Measurements from ENCODE around the gene SLC9A7. TPM values are rescaled to one million over a fixed set of nuclear protein-coding genes. Genes with fewer than 3 reads are reported as not detected.

The SLC9A7 gene
- total RNA-seq, 4 donors from 2014 or later = 0.82 to 29.2 (median 2.3) TPM

- intact Hi-C loops (cut with DNase I; ENCODE audit: low total_unique reads) (no loop called here), in situ Hi-C loops (cut with MboI; ENCODE audit: low pct_ligation_motif_present in 1 of 4, low pct_unique_long_range_greater_than_20kb in 1 of 4, low sequenced_read_pairs in 3 of 4) (no loop called here)
- WGBS, 2 donors (ENCODE audit: low coverage in 1 of 2) = 65% methylated on average over 1 of the region's 1 CpG; no CpG with 5 or more reads in 1 of the 2 donors
- Histone ChIP-seq H3K4me1 (no peaks in the 10 kb centered on the region), H3K36me3 (no peaks in the 10 kb centered on the region), H3K4me3 (no peak overlapping the region), H3K27ac (no peak overlapping the region), H3K9me3 (no peaks in the 10 kb centered on the region), H3K27me3 (no peaks in the 10 kb centered on the region)
- DNase-seq = no peak
- TF ChIP-seq POLR2AphosphoS5 (IDR thresholded peaks at IDR 0.05) (no peak), CTCF (IDR thresholded peaks at IDR 0.05) (no peak), POLR2A (IDR thresholded peaks at IDR 0.05) (no peak), EP300 (IDR thresholded peaks at IDR 0.05; ENCODE audit: low read depth) (no peak)
Measured at GRCh38 chrX:46715997-46716396, 42.9 kb downstream of the SLC9A7 start.

GRCh38 chrX:46715530-46715929 lies 43.4 kb downstream of the SLC9A7 start:
- intact Hi-C loops (cut with DNase I; ENCODE audit: low total_unique reads) (no loop called here), in situ Hi-C loops (cut with MboI; ENCODE audit: low pct_ligation_motif_present in 1 of 4, low pct_unique_long_range_greater_than_20kb in 1 of 4, low sequenced_read_pairs in 3 of 4) (no loop called here)
- no peak overlapping the region for H3K4me3 ChIP-seq
- no peaks in the 10 kb centered on the region for H3K27me3 ChIP-seq
- H3K27ac ChIP-seq = no peak overlapping the region
- H3K36me3 ChIP-seq = no peaks in the 10 kb centered on the region
- WGBS, 2 donors (ENCODE audit: low coverage in 1 of 2) = 69 to 80% methylated on average over 3 to 5 of the region's 5 CpGs
- no peak for DNase-seq
- no peaks in the 10 kb centered on the region for H3K4me1 ChIP-seq
- TF ChIP-seq CTCF (IDR thresholded peaks at IDR 0.05) = no peak
- no peak for TF ChIP-seq POLR2A (IDR thresholded peaks at IDR 0.05)
- TF ChIP-seq EP300 (IDR thresholded peaks at IDR 0.05; ENCODE audit: low read depth) = no peak
- TF ChIP-seq POLR2AphosphoS5 (IDR thresholded peaks at IDR 0.05) = no peak
- no peaks in the 10 kb centered on the region for H3K9me3 ChIP-seq

- H3K4me3 ChIP-seq = no peak overlapping the region
- no peak overlapping the region for H3K27ac ChIP-seq
- 58% methylated on average over 5 of the region's 5 CpGs; no CpG with 5 or more reads in 1 of the 2 donors for WGBS, 2 donors (ENCODE audit: low coverage in 1 of 2)
- no peaks in the 10 kb centered on the region for H3K4me1 ChIP-seq
- H3K36me3 ChIP-seq = no peaks in the 10 kb centered on the region
- in situ Hi-C loops (cut with MboI; ENCODE audit: low pct_ligation_motif_present in 1 of 4, low pct_unique_long_range_greater_than_20kb in 1 of 4, low sequenced_read_pairs in 3 of 4) = no loop called here
- TF ChIP-seq POLR2A (IDR thresholded peaks at IDR 0.05) = no peak
- TF ChIP-seq CTCF (IDR thresholded peaks at IDR 0.05) = no peak
- TF ChIP-seq EP300 (IDR thresholded peaks at IDR 0.05; ENCODE audit: low read depth) = no peak
- no peak for TF ChIP-seq POLR2AphosphoS5 (IDR thresholded peaks at IDR 0.05)
- no peak for DNase-seq
- intact Hi-C loops (cut with DNase I; ENCODE audit: low total_unique reads) = no loop called here
- no peaks in the 10 kb centered on the region for H3K9me3 ChIP-seq
- H3K27me3 ChIP-seq = no peaks in the 10 kb centered on the region
Measured at GRCh38 chrX:46713672-46714490, 45.0 kb downstream of the SLC9A7 start.

GRCh38 chrX:46712764-46713163 lies 46.2 kb downstream of the SLC9A7 start:
- no peaks in the 10 kb centered on the region for H3K36me3 ChIP-seq
- WGBS, 2 donors (ENCODE audit: low coverage in 1 of 2) = 28 to 50% methylated on average over 1 of the region's 1 CpG
- H3K4me3 ChIP-seq = no peak overlapping the region
- in situ Hi-C loops (cut with MboI; ENCODE audit: low pct_ligation_motif_present in 1 of 4, low pct_unique_long_range_greater_than_20kb in 1 of 4, low sequenced_read_pairs in 3 of 4) (no loop called here), intact Hi-C loops (cut with DNase I; ENCODE audit: low total_unique reads) (no loop called here)
- H3K9me3 ChIP-seq = no peaks in the 10 kb centered on the region
- H3K4me1 ChIP-seq = no peaks in the 10 kb centered on the region
- DNase-seq = no peak
- no peaks in the 10 kb centered on the region for H3K27me3 ChIP-seq
- no peak overlapping the region for H3K27ac ChIP-seq
- no peak for TF ChIP-seq CTCF (IDR thresholded peaks at IDR 0.05)

Data from transverse colon (tissue), 4 donors.